ENCODE measurements around the gene PPIB. TPM values are rescaled to one million over a fixed set of nuclear protein-coding genes. Genes with fewer than 3 reads are reported as not detected.
A peak's percentile ranks its signal among the peaks of the same experiment; 100 is the strongest.

Gene PPIB
- 627 and 667 TPM in 2 replicates for total RNA-seq (2014; rRNA removed; shearing (Covaris generic))

GRCh38 chr15:64162869-64163658 is at the start of gene PPIB:
Gene PPIB, minus strand, starts transcription at chr15:64163022. Its CDS starts 36 bp downstream, at chr15:64162986.
- DNase-seq (ENCODE audit: low spot score), result peak; percentile 98

DNA sequence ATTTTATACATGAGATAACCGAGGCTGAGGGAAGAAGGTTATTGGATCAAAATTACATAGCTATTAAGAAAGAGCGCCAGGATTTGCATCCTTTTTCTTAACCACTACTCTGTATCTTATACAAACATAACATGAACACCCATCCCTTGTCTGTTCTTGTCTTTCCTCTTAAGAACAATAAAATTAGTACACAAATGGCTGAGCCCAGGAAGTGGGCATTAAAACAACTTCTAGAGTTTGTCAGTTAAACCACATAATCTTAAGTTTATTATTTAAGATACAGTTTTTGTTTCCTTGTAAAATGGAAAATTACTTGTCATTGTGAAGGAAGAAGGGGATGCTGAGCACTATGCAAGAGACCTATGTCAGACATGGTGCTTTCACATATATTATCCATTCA is 48.9 kb upstream of the PPIB start:
- DNase-seq (ENCODE audit: low spot score), result no peak

GRCh38 chr15:64210371-64210770 is 47.5 kb upstream of the PPIB start:
- DNase-seq (ENCODE audit: low spot score), result no peak

- DNase-seq (ENCODE audit: low spot score), result peak; percentile 83
These were observed 47.0 kb upstream of the PPIB start for GRCh38 chr15:64209680-64210334.

DNA sequence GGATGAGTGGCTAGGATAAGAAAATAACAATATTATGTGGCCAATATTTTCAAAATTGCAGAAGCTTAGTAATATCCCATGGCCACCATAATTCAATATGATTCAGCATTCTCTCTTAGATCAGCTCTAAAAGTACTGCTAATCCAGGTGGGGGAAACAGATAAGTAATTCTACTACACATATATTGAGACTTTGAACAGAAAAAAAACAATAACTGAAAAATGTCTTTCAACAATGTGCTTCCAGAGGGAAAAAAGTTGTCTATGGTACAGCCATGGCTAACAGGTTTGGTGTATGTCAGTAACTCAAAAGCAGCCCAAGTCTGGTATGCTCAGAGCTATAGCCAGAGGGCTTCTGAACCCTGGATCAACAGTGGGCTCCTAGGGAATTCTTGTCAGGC is 42.4 kb upstream of the PPIB start:
- DNase-seq (ENCODE audit: low spot score), result no peak

DNA sequence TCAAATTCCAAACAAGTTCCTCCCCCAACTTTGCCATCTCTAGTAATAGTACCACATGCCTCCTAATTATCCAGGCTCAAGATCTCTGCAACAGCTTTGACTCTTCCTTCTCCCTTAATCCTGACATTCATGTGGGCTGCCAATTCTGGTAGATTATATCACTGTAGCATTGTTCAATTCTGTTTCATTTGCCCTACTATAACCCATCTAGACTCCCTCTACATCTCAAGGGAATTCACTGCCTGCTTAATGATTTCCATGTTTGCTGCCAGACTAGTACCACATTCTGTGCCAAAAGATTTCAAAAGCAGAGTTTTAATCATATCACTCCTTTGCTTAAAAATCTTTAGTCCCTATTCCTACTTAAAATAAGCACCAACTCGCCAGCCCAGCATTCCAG is 34.6 kb upstream of the PPIB start:
- no peak for DNase-seq (ENCODE audit: low spot score)

DNA sequence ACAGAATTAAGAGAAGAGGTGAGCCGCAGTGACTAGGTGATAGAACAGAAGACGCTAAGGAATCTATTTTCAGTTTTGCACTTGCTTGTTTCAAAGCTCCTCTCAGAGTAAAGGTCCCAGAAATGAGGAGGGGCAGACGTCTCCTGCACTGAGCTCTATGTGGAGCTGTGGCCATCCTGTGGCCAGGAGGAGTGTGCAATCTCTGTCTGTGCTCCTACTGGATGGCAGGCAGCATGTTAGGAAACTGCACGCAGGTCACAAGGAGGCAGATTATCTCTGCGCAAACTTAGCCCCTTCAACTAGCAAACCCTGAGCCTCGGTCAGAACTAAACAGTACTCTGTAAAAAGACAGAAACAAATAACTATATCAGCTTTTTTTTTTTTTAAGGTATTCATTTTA is 31.1 kb upstream of the PPIB start:
- no peak for DNase-seq (ENCODE audit: low spot score)

DNA sequence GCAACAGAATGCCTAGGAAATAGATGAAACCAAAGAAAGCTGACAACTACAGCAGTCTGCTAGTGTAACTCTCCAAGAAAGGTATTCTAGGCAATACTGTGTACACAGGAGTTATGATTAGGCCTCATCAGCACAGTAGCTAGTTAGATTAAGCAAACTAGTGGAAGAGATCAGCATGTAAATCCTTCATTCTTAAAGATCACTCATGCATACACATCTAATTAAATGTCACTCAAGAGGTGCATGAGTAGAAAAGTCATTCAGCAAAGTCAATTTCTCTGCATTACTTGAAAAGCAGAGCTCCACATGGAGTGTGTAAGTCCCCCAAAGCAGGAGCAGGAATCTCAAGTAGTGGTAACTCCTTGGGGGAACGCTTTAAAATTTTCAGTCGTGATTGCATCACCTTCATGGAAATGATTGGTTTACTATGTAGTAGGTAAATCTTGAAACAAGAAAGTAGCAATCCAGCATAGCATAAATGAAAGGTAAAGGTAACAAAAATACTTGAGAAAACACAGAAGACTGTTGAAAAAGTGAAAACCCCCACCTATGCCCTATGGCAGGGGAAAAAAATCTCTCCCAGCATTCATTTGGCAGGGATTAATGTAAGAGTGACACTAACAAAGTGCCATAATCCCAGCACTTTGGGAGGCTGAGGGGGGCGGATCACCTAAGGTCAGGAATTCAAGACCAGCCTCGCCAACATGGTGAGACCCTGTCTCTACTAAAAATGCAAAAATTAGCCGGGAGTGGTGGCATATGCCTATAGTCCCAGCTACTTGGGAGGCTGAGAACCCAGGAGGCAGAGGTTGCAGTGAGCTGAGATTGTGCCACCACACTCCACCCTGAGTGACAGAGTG is 29.4 kb upstream of the PPIB start:
- no peak for DNase-seq (ENCODE audit: low spot score)

DNA sequence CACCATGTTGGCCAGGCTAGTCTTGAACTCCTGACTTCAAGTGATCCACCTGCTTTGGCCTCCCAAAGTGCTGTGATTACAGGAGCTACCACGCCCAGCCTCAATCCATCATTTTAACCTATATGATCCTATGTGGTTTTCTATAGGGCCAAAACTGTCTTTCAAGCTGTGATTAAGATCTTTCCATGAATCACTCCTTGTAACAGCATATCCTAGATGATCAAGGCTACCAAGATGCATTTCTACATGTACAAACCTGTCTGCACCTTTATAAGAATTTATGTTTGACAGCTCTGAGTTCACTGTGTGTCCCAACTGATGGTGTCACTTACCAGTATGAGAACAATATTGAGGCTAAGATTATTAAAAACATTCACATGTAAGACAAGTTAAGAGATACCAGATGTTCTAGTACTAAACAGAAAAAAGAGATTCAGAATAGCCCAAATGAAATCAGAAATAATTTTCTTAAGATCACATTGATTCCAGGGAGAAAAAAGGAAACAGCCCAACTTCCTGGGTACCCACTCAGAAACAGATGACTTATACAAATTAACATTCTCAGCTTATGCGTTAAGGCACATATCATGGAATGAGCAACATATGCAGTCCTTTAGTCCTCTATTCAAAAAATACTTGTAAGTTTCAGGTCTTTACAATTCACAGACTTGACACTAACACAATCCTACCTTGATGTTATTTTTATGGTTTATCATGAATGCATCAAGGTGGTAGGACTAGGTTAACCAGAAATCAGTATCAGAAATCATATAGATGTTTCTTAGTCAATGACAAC is 24.8 kb upstream of the PPIB start:
- DNase-seq (ENCODE audit: low spot score), result no peak

DNA sequence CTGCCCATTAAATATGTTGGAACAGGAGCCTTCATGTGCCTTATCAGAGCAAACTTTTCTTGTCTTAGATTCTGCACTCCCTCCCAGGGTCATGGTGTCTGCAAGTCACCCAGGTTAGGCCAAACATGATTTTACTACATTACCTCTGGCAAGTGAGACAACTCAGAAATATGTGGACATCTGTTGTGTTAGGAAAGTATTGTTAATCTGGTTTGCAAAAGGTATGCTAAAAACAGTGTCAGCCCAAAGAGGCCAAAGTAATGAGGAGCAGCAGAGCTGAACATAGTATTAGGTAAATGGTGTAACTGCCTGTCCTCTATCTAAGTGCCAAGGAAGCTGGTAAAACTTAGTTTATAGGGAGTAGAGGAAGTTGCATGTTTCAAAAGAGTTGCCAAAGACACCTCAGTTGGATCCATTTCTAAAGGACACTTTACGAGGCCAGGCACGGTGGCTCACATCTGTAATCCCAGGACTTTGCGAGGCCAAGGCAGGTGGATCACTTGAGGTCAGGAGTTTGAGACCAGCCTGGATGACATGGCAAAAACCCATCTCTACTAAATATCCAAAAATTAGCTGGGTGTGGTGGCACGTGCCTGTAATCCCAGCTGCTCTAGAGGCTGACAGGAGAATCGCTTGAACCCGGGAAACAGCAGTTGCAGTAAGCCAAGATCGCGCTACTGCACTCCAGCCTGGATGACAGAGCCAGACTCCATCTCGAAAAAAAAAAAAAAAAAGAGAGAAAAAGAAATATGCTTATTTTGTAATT is 22.5 kb upstream of the PPIB start:
- no peak for DNase-seq (ENCODE audit: low spot score)

- DNase-seq (ENCODE audit: low spot score), result peak; percentile 14
These were observed 20.1 kb upstream of the PPIB start for GRCh38 chr15:64182859-64183370.

- no peak for DNase-seq (ENCODE audit: low spot score)
These were observed 17.5 kb upstream of the PPIB start for GRCh38 chr15:64180235-64180824.

GRCh38 chr15:64166102-64166890 is 3.5 kb upstream of the PPIB start:
- no peak for DNase-seq (ENCODE audit: low spot score)

GRCh38 chr15:64164436-64164835 is 1.6 kb upstream of the PPIB start:
- no peak for DNase-seq (ENCODE audit: low spot score)

DNA sequence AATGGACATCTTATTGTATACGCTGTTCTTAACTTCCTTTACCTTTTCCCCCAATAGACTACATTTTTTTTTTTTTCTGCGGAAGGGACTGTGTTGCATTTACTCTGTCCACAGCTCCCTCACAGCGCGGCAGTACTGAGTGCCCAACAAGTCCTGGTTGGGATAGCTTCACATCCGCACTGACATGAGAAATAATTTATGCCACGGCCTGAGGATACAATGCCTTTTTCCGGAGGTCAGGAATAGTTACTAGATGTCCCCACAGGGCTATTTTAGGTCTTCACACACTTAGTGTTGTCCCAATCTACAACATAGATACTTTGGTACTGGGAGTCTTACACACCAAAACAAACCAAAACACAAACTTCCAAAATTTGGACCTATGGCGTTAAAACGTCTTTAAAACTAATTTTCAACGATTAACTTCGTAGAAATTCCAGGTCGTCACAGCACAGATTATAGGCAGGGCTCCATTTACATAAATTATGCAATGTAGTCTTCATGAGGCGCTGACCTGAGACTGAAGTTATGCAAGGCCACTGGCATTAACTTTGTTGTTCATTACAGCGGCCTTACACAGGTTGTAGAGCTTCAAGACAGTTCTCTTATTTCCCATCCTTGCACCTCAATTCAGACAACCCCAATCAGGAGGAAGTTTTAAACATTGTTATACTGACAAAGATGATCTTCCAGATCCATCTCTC is 989 bp upstream of the PPIB start:
- peak; percentile 35 for DNase-seq (ENCODE audit: low spot score)

DNA sequence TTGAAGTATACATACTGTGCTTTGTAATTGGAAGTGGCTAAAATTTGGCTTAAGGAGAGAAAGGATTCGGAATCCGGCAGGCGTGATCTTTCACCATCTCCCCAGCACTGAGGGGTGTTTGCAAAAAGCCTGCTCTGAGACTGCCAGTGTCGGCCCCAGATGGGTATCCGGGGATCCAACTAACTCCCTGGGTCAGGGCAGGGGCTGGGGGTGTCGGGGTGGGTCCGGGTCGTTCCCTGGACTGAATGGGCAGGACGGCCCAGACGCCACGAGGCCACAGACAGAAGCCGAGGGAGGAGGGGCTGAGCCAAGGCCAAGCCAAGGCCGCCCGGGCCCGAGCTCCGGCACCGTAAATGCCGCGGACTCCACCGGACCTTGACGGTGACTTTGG is 349 bp downstream of the PPIB start:
- no peak for DNase-seq (ENCODE audit: low spot score)

GRCh38 chr15:64161688-64162477 is 939 bp downstream of the PPIB start:
- DNase-seq (ENCODE audit: low spot score), result peak; percentile 28

Measured in HT-29 (cell line).